ENCODE data around the gene POLD1. TPM values are rescaled to one million over a fixed set of nuclear protein-coding genes. Genes with fewer than 3 reads are reported as not detected.
A peak's percentile ranks its signal among the peaks of the same experiment; 100 is the strongest.

Gene POLD1
- total RNA-seq, 1 donor from 2014 or later: 171 TPM

- intact Hi-C loops (cut with micrococcal nuclease): loop anchor here (1.0 kb wide), 6 partner anchors 8 to 499 kb away; partner anchors contain the start of genes AKT1S1, JOSD2, KCNC3 and POLD1
These were observed 7.7 kb upstream of the POLD1 start, which contains the start of gene NR1H2 for GRCh38 chr19:50376166-50377050. Gene NR1H2 (plus strand): TSS chr19:50376457. CDS start chr19:50377606, 1,149 bp downstream.

GRCh38 chr19:50377051-50377461, 7.1 kb upstream of the POLD1 start:
- Mint-ChIP-seq H3K27me3 (ENCODE audit: insufficient read depth) (no peaks in the 10 kb centered on the region), H3K27ac (peak overlapping the region; percentile 85), H3K36me3 (ENCODE audit: low read depth) (peaks cover 30% of the 10 kb centered on the region), H3K9me3 (no peaks in the 10 kb centered on the region), H3K4me3 (peak overlapping the region; percentile 100), H3K4me1 (ENCODE audit: low read depth) (peaks cover 27% of the 10 kb centered on the region)
- DNase-seq (ENCODE audit: low spot score): no peak
- intact Hi-C loops (cut with micrococcal nuclease): no loop called here

More at GRCh38 chr19:50376166-50377050, 7.7 kb upstream of the POLD1 start, which contains the start of gene NR1H2:
- peak within 1 kb of the TSS; percentile 100 for H3K4me3 Mint-ChIP-seq
- DNase-seq (ENCODE audit: low spot score): peak; percentile 93
- H3K36me3 Mint-ChIP-seq (ENCODE audit: low read depth): peaks cover 29% of the 10 kb centered on the region
- H3K27ac Mint-ChIP-seq: peak within 1 kb of the TSS; percentile 99
- H3K4me1 Mint-ChIP-seq (ENCODE audit: low read depth): peaks cover 27% of the 10 kb centered on the region
- no peaks in the 10 kb centered on the region for H3K9me3 Mint-ChIP-seq
- H3K27me3 Mint-ChIP-seq (ENCODE audit: insufficient read depth): no peaks in the 10 kb centered on the region

DNA sequence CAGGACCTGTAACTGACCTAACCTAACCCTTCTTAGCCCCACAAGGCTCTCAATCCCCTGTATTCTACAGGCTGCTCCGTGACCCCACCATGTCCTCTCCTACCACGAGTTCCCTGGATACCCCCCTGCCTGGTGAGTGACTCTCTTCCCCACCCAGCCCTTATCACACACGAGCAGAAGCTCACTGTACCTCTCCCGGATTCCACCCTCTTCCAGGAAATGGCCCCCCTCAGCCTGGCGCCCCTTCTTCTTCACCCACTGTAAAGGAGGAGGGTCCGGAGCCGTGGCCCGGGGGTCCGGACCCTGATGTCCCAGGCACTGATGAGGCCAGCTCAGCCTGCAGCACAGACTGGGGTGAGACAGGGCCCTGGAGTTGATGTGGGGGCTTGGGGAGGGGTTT, 6.6 kb upstream of the POLD1 start:
- peak overlapping the region; percentile 85 for H3K27ac Mint-ChIP-seq
- peaks cover 30% of the 10 kb centered on the region for H3K36me3 Mint-ChIP-seq (ENCODE audit: low read depth)
- intact Hi-C loops (cut with micrococcal nuclease): no loop called here
- H3K27me3 Mint-ChIP-seq (ENCODE audit: insufficient read depth): no peaks in the 10 kb centered on the region
- H3K4me1 Mint-ChIP-seq (ENCODE audit: low read depth): peaks cover 27% of the 10 kb centered on the region
- no peaks in the 10 kb centered on the region for H3K9me3 Mint-ChIP-seq
- peak overlapping the region; percentile 100 for H3K4me3 Mint-ChIP-seq
- DNase-seq (ENCODE audit: low spot score): no peak

DNA sequence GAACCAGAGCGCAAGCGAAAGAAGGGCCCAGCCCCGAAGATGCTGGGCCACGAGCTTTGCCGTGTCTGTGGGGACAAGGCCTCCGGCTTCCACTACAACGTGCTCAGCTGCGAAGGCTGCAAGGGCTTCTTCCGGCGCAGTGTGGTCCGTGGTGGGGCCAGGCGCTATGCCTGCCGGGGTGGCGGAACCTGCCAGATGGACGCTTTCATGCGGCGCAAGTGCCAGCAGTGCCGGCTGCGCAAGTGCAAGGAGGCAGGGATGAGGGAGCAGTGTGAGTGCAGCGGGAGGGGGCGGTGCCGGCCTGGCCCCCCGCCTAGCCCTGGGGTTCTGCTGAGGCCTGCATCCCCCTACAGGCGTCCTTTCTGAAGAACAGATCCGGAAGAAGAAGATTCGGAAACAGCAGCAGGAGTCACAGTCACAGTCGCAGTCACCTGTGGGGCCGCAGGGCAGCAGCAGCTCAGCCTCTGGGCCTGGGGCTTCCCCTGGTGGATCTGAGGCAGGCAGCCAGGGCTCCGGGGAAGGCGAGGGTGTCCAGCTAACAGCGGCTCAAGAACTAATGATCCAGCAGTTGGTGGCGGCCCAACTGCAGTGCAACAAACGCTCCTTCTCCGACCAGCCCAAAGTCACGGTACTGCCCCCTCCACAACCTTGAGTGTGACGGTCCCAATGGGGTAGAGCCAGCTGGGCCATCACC, 5.8 kb upstream of the POLD1 start:
- H3K27me3 Mint-ChIP-seq (ENCODE audit: insufficient read depth): no peaks in the 10 kb centered on the region
- peaks cover 30% of the 10 kb centered on the region for H3K4me1 Mint-ChIP-seq (ENCODE audit: low read depth)
- DNase-seq (ENCODE audit: low spot score): no peak
- H3K4me3 Mint-ChIP-seq: no peak overlapping the region
- H3K9me3 Mint-ChIP-seq: no peaks in the 10 kb centered on the region
- H3K27ac Mint-ChIP-seq: peak overlapping the region; percentile 70
- peaks cover 30% of the 10 kb centered on the region for H3K36me3 Mint-ChIP-seq (ENCODE audit: low read depth)
- intact Hi-C loops (cut with micrococcal nuclease): no loop called here

- Mint-ChIP-seq H3K4me3 (no peak overlapping the region), H3K9me3 (no peaks in the 10 kb centered on the region), H3K27ac (no peak overlapping the region), H3K36me3 (ENCODE audit: low read depth) (peaks cover 30% of the 10 kb centered on the region), H3K27me3 (ENCODE audit: insufficient read depth) (no peaks in the 10 kb centered on the region), H3K4me1 (ENCODE audit: low read depth) (peaks cover 36% of the 10 kb centered on the region)
- no peak for DNase-seq (ENCODE audit: low spot score)
- intact Hi-C loops (cut with micrococcal nuclease): no loop called here
These were observed 5.3 kb upstream of the POLD1 start for GRCh38 chr19:50378863-50379236.

DNA sequence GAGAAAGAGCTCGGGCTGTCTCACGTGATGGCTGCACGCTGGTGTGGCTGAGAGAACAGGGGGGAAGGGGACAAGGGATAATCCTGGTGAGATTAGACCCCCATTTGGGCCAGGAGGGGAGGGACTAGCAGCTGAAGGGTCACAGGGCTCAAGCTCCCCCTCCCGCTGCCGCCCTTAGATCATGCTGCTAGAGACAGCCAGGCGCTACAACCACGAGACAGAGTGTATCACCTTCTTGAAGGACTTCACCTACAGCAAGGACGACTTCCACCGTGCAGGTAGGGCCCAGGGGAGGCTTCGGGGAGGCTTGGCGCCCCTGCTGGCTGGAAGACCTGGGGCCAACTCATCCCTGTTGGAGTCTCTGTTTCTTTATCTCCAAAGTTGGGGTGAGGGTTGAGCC, 4.5 kb upstream of the POLD1 start:
- Mint-ChIP-seq H3K4me1 (ENCODE audit: low read depth) (peaks cover 36% of the 10 kb centered on the region), H3K9me3 (no peaks in the 10 kb centered on the region), H3K36me3 (ENCODE audit: low read depth) (peaks cover 32% of the 10 kb centered on the region), H3K4me3 (no peak overlapping the region), H3K27me3 (ENCODE audit: insufficient read depth) (no peaks in the 10 kb centered on the region), H3K27ac (no peak overlapping the region)
- DNase-seq (ENCODE audit: low spot score): no peak
- intact Hi-C loops (cut with micrococcal nuclease): no loop called here

GRCh38 chr19:50380137-50380536, 4.0 kb upstream of the POLD1 start:
- DNase-seq (ENCODE audit: low spot score): no peak
- no peaks in the 10 kb centered on the region for H3K27me3 Mint-ChIP-seq (ENCODE audit: insufficient read depth)
- H3K27ac Mint-ChIP-seq: no peak overlapping the region
- no peaks in the 10 kb centered on the region for H3K9me3 Mint-ChIP-seq
- intact Hi-C loops (cut with micrococcal nuclease): no loop called here
- peaks cover 38% of the 10 kb centered on the region for H3K36me3 Mint-ChIP-seq (ENCODE audit: low read depth)
- no peak overlapping the region for H3K4me3 Mint-ChIP-seq
- H3K4me1 Mint-ChIP-seq (ENCODE audit: low read depth): peaks cover 40% of the 10 kb centered on the region

DNA sequence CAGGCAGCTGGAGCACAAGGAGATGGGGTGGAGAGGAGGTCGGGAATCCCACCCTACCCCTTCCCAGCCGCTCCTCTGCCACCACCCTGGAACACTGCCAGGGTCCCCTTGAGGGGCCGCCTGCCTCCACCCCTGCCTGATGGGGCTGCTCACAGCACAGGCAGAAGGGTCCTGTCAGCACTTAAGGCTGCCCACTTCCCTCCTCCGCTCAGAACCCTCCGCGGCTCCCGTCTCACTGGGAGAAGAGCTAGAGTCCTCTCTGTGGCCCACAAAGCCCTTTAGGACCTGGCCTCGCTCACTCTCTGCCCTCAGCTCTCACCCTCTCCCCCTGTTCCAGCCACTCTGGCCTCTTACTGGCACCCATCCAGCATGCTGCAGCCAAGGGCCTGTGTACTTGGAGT, 3.4 kb upstream of the POLD1 start:
- H3K9me3 Mint-ChIP-seq: no peaks in the 10 kb centered on the region
- H3K27ac Mint-ChIP-seq: no peak overlapping the region
- H3K4me3 Mint-ChIP-seq: no peak overlapping the region
- H3K4me1 Mint-ChIP-seq (ENCODE audit: low read depth): peaks cover 42% of the 10 kb centered on the region
- DNase-seq (ENCODE audit: low spot score): no peak
- H3K27me3 Mint-ChIP-seq (ENCODE audit: insufficient read depth): no peaks in the 10 kb centered on the region
- peaks cover 38% of the 10 kb centered on the region for H3K36me3 Mint-ChIP-seq (ENCODE audit: low read depth)
- intact Hi-C loops (cut with micrococcal nuclease): no loop called here

DNA sequence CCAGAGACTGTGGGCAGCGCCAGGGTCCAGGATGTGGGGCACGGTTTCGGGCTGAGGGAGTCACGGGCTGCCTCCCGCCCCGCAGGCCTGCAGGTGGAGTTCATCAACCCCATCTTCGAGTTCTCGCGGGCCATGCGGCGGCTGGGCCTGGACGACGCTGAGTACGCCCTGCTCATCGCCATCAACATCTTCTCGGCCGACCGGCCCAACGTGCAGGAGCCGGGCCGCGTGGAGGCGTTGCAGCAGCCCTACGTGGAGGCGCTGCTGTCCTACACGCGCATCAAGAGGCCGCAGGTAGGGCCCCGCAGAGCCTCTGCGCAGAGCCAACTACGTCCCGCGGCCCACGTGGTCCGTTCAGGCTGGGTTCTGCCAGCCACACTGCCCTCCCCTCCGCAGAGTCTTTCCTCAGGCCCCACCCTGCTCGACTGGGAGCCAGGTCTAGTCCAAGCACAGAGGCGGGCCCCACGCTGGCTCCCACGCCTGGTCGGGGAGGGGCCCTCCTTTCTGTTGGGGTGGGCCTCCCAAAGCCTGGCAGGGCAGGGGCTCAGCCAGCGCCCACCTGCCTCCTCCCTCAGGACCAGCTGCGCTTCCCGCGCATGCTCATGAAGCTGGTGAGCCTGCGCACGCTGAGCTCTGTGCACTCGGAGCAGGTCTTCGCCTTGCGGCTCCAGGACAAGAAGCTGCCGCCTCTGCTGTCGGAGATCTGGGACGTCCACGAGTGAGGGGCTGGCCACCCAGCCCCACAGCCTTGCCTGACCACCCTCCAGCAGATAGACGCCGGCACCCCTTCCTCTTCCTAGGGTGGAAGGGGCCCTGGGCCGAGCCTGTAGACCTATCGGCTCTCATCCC, 2.0 kb upstream of the POLD1 start:
- H3K27me3 Mint-ChIP-seq (ENCODE audit: insufficient read depth): no peaks in the 10 kb centered on the region
- no peak overlapping the region for H3K27ac Mint-ChIP-seq
- H3K9me3 Mint-ChIP-seq: no peaks in the 10 kb centered on the region
- H3K4me3 Mint-ChIP-seq: no peak overlapping the region
- H3K4me1 Mint-ChIP-seq (ENCODE audit: low read depth): peaks cover 35% of the 10 kb centered on the region
- H3K36me3 Mint-ChIP-seq (ENCODE audit: low read depth): peaks cover 34% of the 10 kb centered on the region
- DNase-seq (ENCODE audit: low spot score): no peak
- intact Hi-C loops (cut with micrococcal nuclease): no loop called here

GRCh38 chr19:50383001-50383851, 921 bp upstream of the POLD1 start:
- peak overlapping the region; percentile 96 for H3K27ac Mint-ChIP-seq
- H3K27me3 Mint-ChIP-seq (ENCODE audit: insufficient read depth): no peaks in the 10 kb centered on the region
- H3K4me1 Mint-ChIP-seq (ENCODE audit: low read depth): peaks cover 28% of the 10 kb centered on the region
- peak overlapping the region; percentile 91 for H3K4me3 Mint-ChIP-seq
- no peaks in the 10 kb centered on the region for H3K9me3 Mint-ChIP-seq
- peaks cover 34% of the 10 kb centered on the region for H3K36me3 Mint-ChIP-seq (ENCODE audit: low read depth)
- intact Hi-C loops (cut with micrococcal nuclease): no loop called here
- DNase-seq (ENCODE audit: low spot score): no peak

- Mint-ChIP-seq H3K9me3 (no peaks in the 10 kb centered on the region), H3K4me3 (peak overlapping the region; percentile 91), H3K36me3 (ENCODE audit: low read depth) (peaks cover 25% of the 10 kb centered on the region), H3K27me3 (ENCODE audit: insufficient read depth) (no peaks in the 10 kb centered on the region), H3K27ac (peak overlapping the region; percentile 88), H3K4me1 (ENCODE audit: low read depth) (peaks cover 26% of the 10 kb centered on the region)
- intact Hi-C loops (cut with micrococcal nuclease): loop anchor here (1.0 to 2.0 kb wide), 10 partner anchors 9 to 745 kb away; partner anchors contain the start of genes JOSD2, KCNC3, NR1H2 and RRAS
- DNase-seq (ENCODE audit: low spot score): no peak
These were observed 763 bp downstream of the POLD1 start for GRCh38 chr19:50384685-50385535.

All from activated T-helper 1 cell treated with anti-CD3 and anti-CD28 coated beads, Interleukin-12 subunit alpha, Interleukin-12 subunit beta, Interleukin-2, Interleukin-4 antibody, amounts not matched to agents 30 ng/mL and 10 ng/mL and 1 ng/mL, durations not matched to agents 14 hours and 24 hours and 36 hours (primary cell).